ENCODE measurements around the gene FNDC11. TPM values are rescaled to one million over a fixed set of nuclear protein-coding genes. Genes with fewer than 3 reads are reported as not detected.

FNDC11 gene
- total RNA-seq, 8 experiments from 2014 or later: 0.36 to 3.5 (median 2.0) TPM

DNA sequence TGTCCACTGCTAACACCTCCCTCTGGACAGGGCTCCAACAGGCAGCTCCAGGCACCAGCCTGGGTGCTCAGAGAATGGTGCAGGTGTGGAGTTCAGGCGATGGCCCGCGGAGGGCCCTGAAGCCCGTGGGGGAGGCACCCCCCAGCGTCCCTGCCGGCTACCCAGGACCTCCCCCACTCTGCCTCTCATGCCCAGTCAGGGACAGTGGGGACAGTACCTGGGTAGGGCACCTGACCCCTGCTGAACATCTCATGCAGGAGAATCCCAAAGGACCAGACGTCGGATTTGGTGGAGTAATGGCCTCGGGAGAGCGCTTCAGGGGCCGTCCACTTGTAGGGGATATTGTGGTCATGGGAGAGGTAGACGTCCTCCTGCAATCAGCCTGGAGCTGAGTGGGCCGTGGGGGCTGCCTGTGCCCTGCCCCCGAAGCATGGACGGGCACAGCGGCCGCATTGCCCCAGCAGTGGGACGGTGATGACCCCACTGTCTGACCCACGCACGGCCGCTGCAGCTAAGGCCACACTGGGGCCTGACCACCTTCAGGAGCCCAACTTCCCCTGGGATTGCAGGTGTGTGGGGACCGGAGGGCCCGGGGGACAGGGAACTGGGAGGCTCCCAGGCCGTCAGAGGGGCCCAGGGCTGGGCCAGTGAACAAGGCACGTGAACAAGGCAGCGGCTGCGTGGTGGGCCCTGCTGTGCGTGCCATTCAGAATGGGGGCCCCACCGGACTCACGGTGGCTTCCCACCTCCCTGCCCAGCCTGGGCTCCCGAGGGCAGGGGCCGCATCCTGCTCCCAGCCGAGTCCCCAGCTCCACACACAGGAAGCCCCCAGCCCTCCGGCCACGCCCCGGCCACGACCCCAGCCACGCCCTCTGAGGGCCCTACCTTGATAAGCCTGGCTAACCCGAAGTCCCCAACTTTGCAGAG, 23.8 kb upstream of the FNDC11 start:
- Histone ChIP-seq H3K4me3 (no peak overlapping the region), H3K4me1 (replicated peaks in 1 of 2) (peaks cover 19 to 24% of the 10 kb centered on the region in 2 donors), H3K27ac (peak overlapping the region in 1 of 2 donors; percentile 23)
- ATAC-seq (replicated peaks in 6 of 8): peak in 5 of 8 experiments; percentile 5 to 15 (median 10)
- 100% methylated on average over 4 of the region's 39 CpGs; no CpG with 5 or more reads in 9 of the 10 experiments for WGBS, 10 experiments
- in situ Hi-C loops (cut with MboI; ENCODE audit: low pct_unique_long_range_greater_than_20kb in 2 of 9, low sequenced_read_pairs in 9 of 9, unreplicated experiment in 9 of 9): loop anchor here in 1 of 9 experiments (25.0 kb wide), 1 partner anchor 332 kb away; the partner anchor contains the start of genes ABHD16B and TPD52L2

DNA sequence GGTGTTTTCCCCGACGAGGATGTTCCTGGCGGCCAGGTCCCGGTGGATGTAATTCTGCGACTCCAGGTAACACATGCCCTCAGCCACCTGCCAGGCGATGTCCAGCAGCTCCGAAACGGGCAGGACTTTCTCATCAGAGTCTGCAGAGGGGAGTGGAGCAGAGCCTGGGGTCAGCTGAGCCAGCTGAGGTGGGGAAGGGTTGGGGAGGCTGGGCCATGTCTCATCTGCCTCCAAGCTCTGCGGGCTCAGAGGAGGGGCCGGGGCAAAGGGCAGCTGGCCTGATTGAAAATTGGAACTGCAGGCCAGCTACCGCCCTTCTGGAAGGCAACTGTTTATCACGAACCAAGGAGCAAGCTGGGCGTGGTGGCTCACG, 23.2 kb upstream of the FNDC11 start:
- ATAC-seq (replicated peaks in 6 of 8): peak in 1 of 8 experiments; percentile 36
- no peak overlapping the region for H3K27ac ChIP-seq
- peaks cover 22 to 27% of the 10 kb centered on the region in 2 donors for H3K4me1 ChIP-seq (replicated peaks in 1 of 2)
- in situ Hi-C loops (cut with MboI; ENCODE audit: low pct_unique_long_range_greater_than_20kb in 2 of 9, low sequenced_read_pairs in 9 of 9, unreplicated experiment in 9 of 9): loop anchor here in 1 of 9 experiments (25.0 kb wide), 1 partner anchor 332 kb away; the partner anchor contains the start of genes ABHD16B and TPD52L2
- no peak overlapping the region for H3K4me3 ChIP-seq
- WGBS, 10 experiments: 40% methylated on average over 2 of the region's 14 CpGs; no CpG with 5 or more reads in 9 of the 10 experiments

DNA sequence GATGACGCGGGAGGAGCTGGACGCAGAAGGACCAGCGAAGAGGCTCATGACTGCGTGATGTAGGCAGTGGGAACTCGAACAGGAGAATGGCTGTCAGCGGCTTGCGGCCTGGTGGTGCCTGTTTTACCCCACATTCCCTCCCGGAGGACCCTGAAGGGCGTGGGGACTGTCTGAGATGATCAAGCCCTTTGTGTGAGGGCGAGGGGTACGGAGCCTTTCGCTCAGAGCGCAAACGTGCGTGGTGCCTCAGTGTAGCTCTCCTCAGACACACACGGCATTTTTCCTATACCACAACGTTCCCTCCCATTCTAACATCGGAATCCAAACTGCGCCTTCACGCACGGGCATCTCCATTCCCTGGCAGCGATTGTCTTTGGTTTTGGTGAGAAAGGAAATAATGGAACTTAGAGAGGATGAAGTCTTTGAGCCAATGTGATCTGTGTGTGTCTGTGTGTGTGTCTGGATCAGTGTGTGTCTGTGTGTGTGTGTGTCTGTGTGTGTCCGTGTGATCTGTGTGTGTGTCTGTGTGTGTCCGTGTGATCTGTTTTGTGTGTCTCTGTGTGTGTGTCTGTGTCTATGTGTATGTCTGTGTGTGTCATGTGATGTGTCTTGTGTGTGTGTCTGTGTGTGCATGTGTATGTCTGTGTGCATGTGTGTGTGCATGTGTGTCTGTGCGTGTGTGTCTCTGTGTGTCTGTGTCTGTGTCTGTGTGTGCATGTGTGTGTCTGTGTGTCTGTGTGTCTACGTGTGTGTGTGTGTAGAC, 22.1 kb upstream of the FNDC11 start:
- in situ Hi-C loops (cut with MboI; ENCODE audit: low pct_unique_long_range_greater_than_20kb in 2 of 9, low sequenced_read_pairs in 9 of 9, unreplicated experiment in 9 of 9): loop anchor here in 1 of 9 experiments (25.0 kb wide), 1 partner anchor 330 kb away; the partner anchor contains the start of genes ABHD16B and TPD52L2
- Histone ChIP-seq H3K27ac (no peak overlapping the region), H3K4me1 (replicated peaks in 1 of 2) (peaks cover 22 to 27% of the 10 kb centered on the region in 2 donors), H3K4me3 (no peak overlapping the region)
- 57 to 95% (median 90%) methylated on average over 2 to 20 of the region's 27 CpGs; no CpG with 5 or more reads in 3 of the 10 experiments for WGBS, 10 experiments
- ATAC-seq (replicated peaks in 6 of 8): no peak

DNA sequence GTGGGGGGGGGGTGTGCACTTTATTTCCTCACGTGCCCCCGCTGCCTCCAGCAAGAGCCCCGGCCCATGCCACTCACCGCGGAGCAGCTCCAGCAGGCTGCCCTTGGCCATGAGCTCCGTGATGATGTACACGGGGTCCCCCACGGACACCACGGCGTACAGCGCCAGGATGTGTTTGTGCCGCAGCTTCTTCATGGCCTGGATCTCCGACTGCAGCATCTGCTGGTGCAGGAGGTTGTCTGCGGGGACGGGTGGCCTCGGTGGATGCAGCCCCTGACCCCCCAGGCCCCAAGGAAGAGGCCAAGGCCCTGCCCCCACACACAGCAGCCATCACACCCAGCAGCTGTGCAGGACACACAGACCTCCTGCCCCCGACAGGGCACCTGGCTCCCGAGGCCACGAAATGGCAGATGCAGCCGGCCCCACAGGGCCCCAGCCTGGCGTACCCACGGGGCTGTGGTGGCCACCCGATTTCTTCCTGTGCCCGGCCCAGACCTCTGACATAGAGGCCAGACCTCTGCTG, 21.4 kb upstream of the FNDC11 start:
- peaks cover 22 to 27% of the 10 kb centered on the region in 2 donors for H3K4me1 ChIP-seq (replicated peaks in 1 of 2)
- no peak overlapping the region for H3K4me3 ChIP-seq
- in situ Hi-C loops (cut with MboI; ENCODE audit: low pct_unique_long_range_greater_than_20kb in 2 of 9, low sequenced_read_pairs in 9 of 9, unreplicated experiment in 9 of 9): loop anchor here in 1 of 9 experiments (25.0 kb wide), 1 partner anchor 330 kb away; the partner anchor contains the start of genes ABHD16B and TPD52L2
- WGBS, 10 experiments: 80 to 92% methylated on average over 4 to 9 of the region's 24 CpGs; no CpG with 5 or more reads in 8 of the 10 experiments
- no peak overlapping the region for H3K27ac ChIP-seq
- ATAC-seq (replicated peaks in 6 of 8): no peak

DNA sequence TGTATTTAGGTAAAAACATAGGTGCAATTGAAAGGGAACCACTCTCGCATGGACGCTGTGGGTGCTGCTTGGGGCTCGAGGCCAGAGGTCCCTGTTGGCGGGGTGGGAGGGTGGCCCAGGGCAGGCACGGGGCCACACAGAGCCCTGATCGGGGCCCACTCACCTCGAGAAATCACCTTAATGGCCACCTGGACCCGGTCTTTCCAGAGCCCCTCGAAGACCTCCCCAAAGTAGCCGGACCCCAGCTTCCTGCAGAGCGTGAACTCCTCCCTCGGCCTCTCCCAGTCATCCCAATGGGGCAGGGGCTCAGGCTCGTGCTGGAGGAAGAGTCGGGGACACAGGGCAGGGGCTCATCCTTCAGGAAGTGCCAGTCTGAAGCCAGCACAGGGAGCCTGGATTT, 20.6 kb upstream of the FNDC11 start:
- 40% methylated on average over 1 of the region's 14 CpGs; no CpG with 5 or more reads in 9 of the 10 experiments for WGBS, 10 experiments
- no peak for ATAC-seq (replicated peaks in 6 of 8)
- Histone ChIP-seq H3K4me1 (replicated peaks in 1 of 2) (peaks cover 24 to 32% of the 10 kb centered on the region in 2 donors), H3K4me3 (no peak overlapping the region), H3K27ac (no peak overlapping the region)
- in situ Hi-C loops (cut with MboI; ENCODE audit: low pct_unique_long_range_greater_than_20kb in 2 of 9, low sequenced_read_pairs in 9 of 9, unreplicated experiment in 9 of 9): loop anchor here in 1 of 9 experiments (25.0 kb wide), 1 partner anchor 329 kb away; the partner anchor contains the start of genes ABHD16B and TPD52L2

DNA sequence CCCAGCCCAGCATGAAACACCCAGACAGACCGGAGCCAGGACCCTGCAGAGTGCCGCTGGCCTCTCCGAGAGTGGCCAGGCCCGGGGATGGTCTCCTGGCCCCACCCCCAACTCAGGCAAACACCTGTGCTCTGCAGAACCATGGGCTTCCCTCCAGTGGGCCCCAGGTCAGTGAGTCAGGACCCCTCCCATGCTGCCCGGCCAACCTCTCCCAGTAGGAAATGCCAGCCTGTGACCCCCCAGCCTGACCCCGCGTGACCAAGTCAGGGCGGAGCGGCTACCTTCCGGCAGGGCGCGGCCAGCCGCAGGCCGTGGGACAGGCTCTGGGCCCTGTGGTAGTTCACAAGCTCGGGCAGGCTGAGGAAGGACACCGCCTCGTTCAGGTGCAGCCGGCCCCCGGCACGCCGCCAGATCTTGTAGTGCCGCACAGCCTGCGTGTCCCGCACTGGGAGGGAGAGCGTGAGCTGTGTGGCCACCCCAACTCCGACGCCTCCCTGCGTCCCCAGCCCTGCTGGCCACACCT, 20.0 kb upstream of the FNDC11 start:
- ATAC-seq (replicated peaks in 6 of 8): no peak
- no peak overlapping the region for H3K4me3 ChIP-seq
- H3K4me1 ChIP-seq (replicated peaks in 1 of 2): peaks cover 24 to 32% of the 10 kb centered on the region in 2 donors
- in situ Hi-C loops (cut with MboI; ENCODE audit: low pct_unique_long_range_greater_than_20kb in 2 of 9, low sequenced_read_pairs in 9 of 9, unreplicated experiment in 9 of 9): loop anchor here in 1 of 9 experiments (25.0 kb wide), 1 partner anchor 328 kb away; the partner anchor contains the start of genes ABHD16B and TPD52L2
- no peak overlapping the region for H3K27ac ChIP-seq
- 80% methylated on average over 6 of the region's 28 CpGs; no CpG with 5 or more reads in 9 of the 10 experiments for WGBS, 10 experiments

DNA sequence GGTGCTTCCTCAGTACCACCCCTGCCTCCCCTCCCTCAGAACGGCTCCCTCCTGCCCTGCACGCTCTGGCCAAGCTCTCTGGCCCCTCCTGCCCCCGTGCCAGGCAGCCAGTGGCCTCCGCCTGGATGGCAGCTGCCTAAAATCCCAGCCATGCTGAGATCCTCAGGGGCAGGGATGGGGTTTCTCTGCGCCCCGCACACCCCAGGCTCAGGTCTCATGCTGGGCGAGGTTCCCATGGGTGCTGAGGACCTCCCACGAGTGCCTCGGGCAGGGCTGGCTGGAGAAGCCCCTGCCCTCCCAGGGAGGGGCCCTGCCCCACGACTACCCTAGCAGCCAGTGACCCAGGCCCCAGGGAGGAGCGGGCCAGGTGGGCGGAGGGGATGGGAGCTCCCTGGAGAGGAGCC, 19.5 kb upstream of the FNDC11 start:
- peak in 2 of 8 experiments; percentile 0 to 1 for ATAC-seq (replicated peaks in 6 of 8)
- 76% methylated on average over 3 of the region's 12 CpGs; no CpG with 5 or more reads in 9 of the 10 experiments for WGBS, 10 experiments
- in situ Hi-C loops (cut with MboI; ENCODE audit: low pct_unique_long_range_greater_than_20kb in 2 of 9, low sequenced_read_pairs in 9 of 9, unreplicated experiment in 9 of 9): loop anchor here in 1 of 9 experiments (25.0 kb wide), 1 partner anchor 328 kb away; the partner anchor contains the start of genes ABHD16B and TPD52L2
- H3K4me3 ChIP-seq: no peak overlapping the region
- peak overlapping the region in 1 of 2 donors; percentile 18 for H3K27ac ChIP-seq
- H3K4me1 ChIP-seq (replicated peaks in 1 of 2): peaks cover 24 to 30% of the 10 kb centered on the region in 2 donors

DNA sequence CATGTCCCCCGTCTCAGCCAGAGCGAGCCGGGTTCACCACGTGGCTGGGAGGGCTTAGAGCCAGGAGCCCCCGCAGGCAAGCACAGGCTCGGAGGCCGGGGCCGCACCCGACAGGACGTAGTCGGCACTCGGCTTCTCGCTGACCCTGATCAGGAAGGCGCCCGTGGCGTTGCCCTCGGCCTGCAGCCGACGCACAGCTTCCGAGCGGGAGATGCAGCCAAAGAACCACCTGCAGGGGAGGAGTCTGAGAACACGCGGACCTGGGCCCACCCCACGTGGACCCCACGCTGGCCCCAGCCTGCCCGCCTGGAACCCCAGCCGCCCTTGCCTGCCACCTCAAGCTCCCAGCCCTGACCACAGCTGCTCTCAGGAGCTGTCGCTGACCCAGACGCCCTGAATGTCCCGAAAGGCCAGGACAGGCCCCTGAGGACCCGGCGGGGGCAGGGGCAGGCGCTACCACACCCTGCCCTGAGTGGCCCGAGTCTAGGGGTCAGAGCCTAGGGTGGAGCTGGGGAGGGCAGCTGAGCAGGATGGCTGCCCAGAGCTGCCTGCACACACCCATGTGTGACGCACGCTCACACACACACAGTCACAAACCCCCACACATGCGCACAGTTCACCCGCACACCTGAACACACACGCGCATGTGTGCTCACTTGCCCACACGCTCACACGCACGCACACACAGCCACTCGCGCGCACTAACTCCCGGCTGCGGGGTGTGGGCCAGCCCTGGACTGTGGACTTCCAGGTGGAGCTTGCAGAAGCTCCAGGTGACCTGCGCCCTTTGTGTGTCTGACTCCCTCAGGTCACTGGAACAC, 18.9 kb upstream of the FNDC11 start:
- peak in 7 of 8 experiments; percentile 1 to 13 (median 2) for ATAC-seq (replicated peaks in 6 of 8)
- WGBS, 10 experiments: 75 to 96% methylated on average over 4 to 5 of the region's 49 CpGs; no CpG with 5 or more reads in 8 of the 10 experiments
- peaks cover 22 to 24% of the 10 kb centered on the region in 2 donors for H3K4me1 ChIP-seq (replicated peaks in 1 of 2)
- no peak overlapping the region for H3K4me3 ChIP-seq
- in situ Hi-C loops (cut with MboI; ENCODE audit: low pct_unique_long_range_greater_than_20kb in 2 of 9, low sequenced_read_pairs in 9 of 9, unreplicated experiment in 9 of 9): loop anchor here in 1 of 9 experiments (25.0 kb wide), 1 partner anchor 327 kb away; the partner anchor contains the start of genes ABHD16B and TPD52L2
- peak overlapping the region in 1 of 2 donors; percentile 18 for H3K27ac ChIP-seq

DNA sequence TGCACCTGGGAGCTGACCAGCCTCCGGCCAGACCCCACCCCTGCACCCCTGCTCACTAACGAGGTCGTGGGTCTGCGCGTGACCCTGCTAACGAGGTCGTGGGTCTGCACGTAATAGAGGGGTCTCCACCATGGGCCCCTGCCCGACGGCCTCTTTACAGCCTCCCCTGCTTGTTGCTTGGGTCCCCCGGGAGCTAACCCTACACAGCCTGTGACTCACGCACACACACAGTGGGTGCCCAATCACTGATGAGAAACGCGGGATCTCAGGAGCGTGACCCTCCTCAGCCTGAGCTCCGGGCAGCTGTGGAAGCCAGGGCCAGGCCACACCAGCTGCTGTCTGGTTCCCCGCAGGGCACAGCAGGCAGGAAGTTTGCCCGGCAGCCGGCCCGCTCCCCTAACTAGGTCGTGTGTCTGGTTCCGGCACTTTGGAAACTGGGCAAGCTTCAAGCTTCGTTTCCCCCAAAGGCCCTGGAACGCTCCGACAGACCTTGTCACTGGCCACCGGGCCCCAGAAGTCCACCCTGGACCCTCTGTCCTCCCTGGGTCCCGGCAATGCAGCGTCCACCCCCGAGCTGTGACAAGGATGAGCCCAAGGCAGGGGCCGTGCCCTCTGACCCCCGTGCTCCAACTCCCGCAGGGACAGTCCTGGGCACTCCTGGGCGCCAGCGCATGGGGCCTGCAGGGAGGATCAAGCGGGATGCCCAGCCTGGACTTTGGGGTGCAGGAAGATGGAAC, 17.6 kb upstream of the FNDC11 start:
- H3K4me3 ChIP-seq: no peak overlapping the region
- H3K4me1 ChIP-seq (replicated peaks in 1 of 2): peaks cover 18 to 21% of the 10 kb centered on the region in 2 donors
- 18 to 100% (median 57%) methylated on average over 1 to 3 of the region's 35 CpGs; no CpG with 5 or more reads in 6 of the 10 experiments for WGBS, 10 experiments
- in situ Hi-C loops (cut with MboI; ENCODE audit: low pct_unique_long_range_greater_than_20kb in 2 of 9, low sequenced_read_pairs in 9 of 9, unreplicated experiment in 9 of 9): loop anchor here in 1 of 9 experiments (25.0 kb wide), 1 partner anchor 326 kb away; the partner anchor contains the start of genes ABHD16B and TPD52L2
- no peak overlapping the region for H3K27ac ChIP-seq
- ATAC-seq (replicated peaks in 6 of 8): no peak

DNA sequence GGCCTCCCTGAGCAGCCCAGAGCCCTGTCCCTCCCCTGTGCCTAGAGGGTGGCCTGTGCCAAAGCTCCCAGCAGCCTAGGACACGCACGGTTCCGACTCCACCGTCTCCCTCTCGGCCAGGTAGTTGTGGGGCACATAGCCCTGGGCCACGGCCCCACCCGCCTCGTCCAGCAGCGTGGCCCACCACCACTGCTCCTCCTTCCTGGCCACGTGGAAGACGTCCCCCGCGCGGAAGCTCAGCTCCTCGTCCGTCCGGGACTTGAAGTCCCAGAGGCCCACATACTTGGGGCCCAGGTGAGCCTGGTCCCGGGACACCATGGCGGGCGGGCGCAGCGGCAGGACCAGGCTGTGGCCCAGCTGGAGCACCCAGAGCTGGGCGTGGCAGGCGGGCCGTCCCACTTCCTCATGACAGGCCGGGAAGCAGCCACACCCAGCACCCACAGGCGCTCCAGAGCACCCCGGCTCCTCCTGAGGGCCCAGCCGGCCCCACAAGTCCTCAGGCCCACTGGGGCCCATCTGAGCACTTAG, 16.9 kb upstream of the FNDC11 start, which contains the start of gene PTK6:
PTK6 (minus strand) TSS at position 380 of the 528 bp plus-strand sequence; CDS start at position 318, 62 bp downstream.
- no peak for ATAC-seq (replicated peaks in 6 of 8)
- WGBS, 10 experiments: 40 to 93% (median 72%) methylated on average over 2 to 10 of the region's 29 CpGs; no CpG with 5 or more reads in 6 of the 10 experiments

More for the DNA sequence above, 16.9 kb upstream of the FNDC11 start, which contains the start of gene PTK6:
- H3K27ac ChIP-seq: no peak within 1 kb of the TSS
- H3K4me1 ChIP-seq (replicated peaks in 1 of 2): peaks cover 18 to 21% of the 10 kb centered on the region in 2 donors
- in situ Hi-C loops (cut with MboI; ENCODE audit: low pct_unique_long_range_greater_than_20kb in 2 of 9, low sequenced_read_pairs in 9 of 9, unreplicated experiment in 9 of 9): loop anchor here in 1 of 9 experiments (25.0 kb wide), 1 partner anchor 325 kb away; the partner anchor contains the start of genes ABHD16B and TPD52L2
- H3K4me3 ChIP-seq: peak within 1 kb of the TSS in 2 of 5 donors; percentile 7 to 12

Measured in motor neuron (in vitro differentiated cells).